Stimulated activated CD4-positive, alpha-beta T cell treated with anti-CD3 and anti-CD28 coated beads, TNF-alpha, amount 100 ng/mL, for 24 hours (primary cell): ENCODE data around the gene ERICH2.

Source experiments
- DNase-seq, 3 experiments: peaks; one replicate each; pipeline ENCODE4 v3.0.0-alpha.2; 2020; ENCODE audit warnings: low read depth in 3 of 3

The ERICH2 gene

GRCh38 chr2:170762760-170763159, 7.4 kb upstream of the ERICH2 start:
- DNase-seq = no peak

GRCh38 chr2:170763232-170763631, 6.9 kb upstream of the ERICH2 start:
- no peak for DNase-seq

GRCh38 chr2:170764880-170765261, 5.3 kb upstream of the ERICH2 start:
- DNase-seq = no peak

- no peak for DNase-seq
These were observed 3.5 kb upstream of the ERICH2 start for GRCh38 chr2:170766693-170767092.

GRCh38 chr2:170770606-170771420, 635 bp downstream of the ERICH2 start:
- peak; percentile 20 to 69 (median 43) for DNase-seq

- no peak for DNase-seq
These were observed 1.3 kb downstream of the ERICH2 start for GRCh38 chr2:170771421-170771937.

GRCh38 chr2:170772295-170772694, 2.1 kb downstream of the ERICH2 start:
- no peak for DNase-seq

GRCh38 chr2:170774074-170774473, 3.9 kb downstream of the ERICH2 start:
- DNase-seq = no peak

- DNase-seq = no peak
These were observed 8.7 kb downstream of the ERICH2 start for GRCh38 chr2:170778900-170779299.

- no peak for DNase-seq
These were observed 9.1 kb downstream of the ERICH2 start for GRCh38 chr2:170779304-170779703.

GRCh38 chr2:170782673-170783072, 12.5 kb downstream of the ERICH2 start:
- no peak for DNase-seq

- no peak for DNase-seq
These were observed 13.4 kb downstream of the ERICH2 start for GRCh38 chr2:170783549-170783948.

GRCh38 chr2:170798996-170799395, 28.8 kb downstream of the ERICH2 start:
- no peak for DNase-seq

GRCh38 chr2:170806548-170806947, 36.4 kb downstream of the ERICH2 start:
- DNase-seq = no peak

GRCh38 chr2:170812710-170813600, 42.8 kb downstream of the ERICH2 start:
- no peak for DNase-seq

GRCh38 chr2:170813611-170814532, 43.7 kb downstream of the ERICH2 start:
- no peak for DNase-seq

- DNase-seq = no peak
These were observed 44.5 kb downstream of the ERICH2 start for GRCh38 chr2:170814533-170815230.

GRCh38 chr2:170815311-170815710, 45.1 kb downstream of the ERICH2 start:
- DNase-seq = no peak

GRCh38 chr2:170815746-170816503, 45.7 kb downstream of the ERICH2 start:
- peak; percentile 41 to 66 (median 44) for DNase-seq

GRCh38 chr2:170816504-170817092, 46.4 kb downstream of the ERICH2 start, which contains the start of gene GAD1:
TSS of gene GAD1 (plus strand) at chr2:170816887. CDS start at chr2:170818592, 1,705 bp downstream.
- DNase-seq = peak; percentile 34 to 74 (median 43)
